NT2/D1 (cell line): ENCODE data around the gene SLC35G1.

Experiments used
- DNase-seq: peaks from one replicate; pipeline ENCODE4 v3.0.0-alpha.2; 2011; ENCODE audit warnings: low read depth, low spot score
- H3K27me3 ChIP-seq: 2 replicates; pipeline ENCODE4 v1.6.0; 2011; ENCODE audit warnings: mild to moderate bottlenecking; ENCODE audit not compliant: insufficient read length, insufficient read depth
- H3K36me3 ChIP-seq: 2 replicates; pipeline ENCODE4 v1.6.1; 2011; ENCODE audit warnings: mild to moderate bottlenecking, low read length, mixed read lengths; ENCODE audit not compliant: insufficient read depth, insufficient read length
- H3K4me1 ChIP-seq: 2 replicates; pipeline ENCODE4 v1.5.1; 2011; ENCODE audit not compliant: insufficient read depth, insufficient read length
- H3K4me3 ChIP-seq: 2 replicates; pipeline ENCODE4 v1.5.1; 2011; ENCODE audit warnings: low read depth; ENCODE audit not compliant: insufficient read length
- H3K9ac ChIP-seq: 2 replicates; pipeline ENCODE4 v1.6.0; 2011; ENCODE audit warnings: low read depth; ENCODE audit not compliant: insufficient read length
- H3K9me3 ChIP-seq: 2 replicates; pipeline ENCODE4 v1.5.1; 2011; ENCODE audit warnings: mild to moderate bottlenecking, low read length; ENCODE audit not compliant: insufficient read depth
- SUZ12 ChIP-seq: IDR thresholded peaks from 2 replicates; pipeline ENCODE4 v1.6.1; 2011; ENCODE audit not compliant: insufficient read length, insufficient read depth; ENCODE audit errors: extremely low read depth
- YY1 ChIP-seq: IDR thresholded peaks from 2 replicates; pipeline ENCODE4 v1.6.1; 2011; ENCODE audit not compliant: insufficient read length, insufficient read depth
- ZNF274 ChIP-seq: IDR thresholded peaks from 2 replicates; pipeline ENCODE4 v1.6.1; 2011; ENCODE audit warnings: mild to moderate bottlenecking, low read depth, low read length

SLC35G1 gene, protein sequence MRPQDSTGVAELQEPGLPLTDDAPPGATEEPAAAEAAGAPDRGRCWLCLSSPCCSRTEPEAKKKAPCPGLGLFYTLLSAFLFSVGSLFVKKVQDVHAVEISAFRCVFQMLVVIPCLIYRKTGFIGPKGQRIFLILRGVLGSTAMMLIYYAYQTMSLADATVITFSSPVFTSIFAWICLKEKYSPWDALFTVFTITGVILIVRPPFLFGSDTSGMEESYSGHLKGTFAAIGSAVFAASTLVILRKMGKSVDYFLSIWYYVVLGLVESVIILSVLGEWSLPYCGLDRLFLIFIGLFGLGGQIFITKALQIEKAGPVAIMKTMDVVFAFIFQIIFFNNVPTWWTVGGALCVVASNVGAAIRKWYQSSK

GRCh38 chr10:93893646-93894515 is at the start of gene SLC35G1:
SLC35G1 (plus strand) TSS chr10:93893978; CDS start chr10:93894034, 56 bp downstream.
- Histone ChIP-seq H3K36me3 (no peaks in the 10 kb centered on the region), H3K4me3 (peak within 1 kb of the TSS; percentile 87), H3K9ac (peak within 1 kb of the TSS; percentile 92), H3K9me3 (no peaks in the 10 kb centered on the region), H3K27me3 (peaks cover 38% of the 10 kb centered on the region), H3K4me1 (no peaks in the 10 kb centered on the region)
- TF ChIP-seq ZNF274 (no peak), YY1 (no peak), SUZ12 (no peak)
- DNase-seq: peak; percentile 44

DNA sequence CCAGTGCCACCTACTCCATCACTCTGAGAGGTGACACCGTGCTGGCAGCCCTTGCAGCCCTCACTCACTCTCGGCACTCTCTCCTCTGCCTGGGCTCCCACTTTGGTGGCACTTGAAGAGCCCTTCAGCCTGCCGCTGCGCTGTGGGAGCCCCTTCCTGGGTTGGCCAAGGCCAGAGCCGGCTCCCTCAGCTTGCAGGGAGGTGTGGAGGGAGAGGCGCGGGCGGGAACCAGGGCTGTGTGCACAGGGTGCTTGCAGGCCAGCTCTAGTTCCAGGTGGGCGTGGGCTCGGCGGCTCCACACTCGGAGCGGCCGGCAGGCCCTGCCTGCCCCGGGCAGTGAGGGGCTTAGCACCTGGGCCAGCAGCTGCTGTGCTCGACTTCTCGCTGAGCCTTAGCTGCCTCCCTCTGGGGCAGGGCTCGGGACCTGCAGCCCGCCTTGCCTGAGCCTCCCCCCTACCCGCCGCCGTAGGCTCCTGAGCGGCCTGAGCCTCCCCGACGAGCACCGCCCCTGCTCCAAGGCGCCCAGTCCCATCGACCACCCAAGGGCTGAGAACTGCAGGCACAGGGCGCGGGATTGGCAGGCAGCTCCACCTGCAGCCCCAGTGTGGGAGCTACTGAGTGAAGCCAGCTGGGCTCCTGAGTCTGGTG is 48.7 kb upstream of the SLC35G1 start:
- Histone ChIP-seq H3K4me3 (no peak overlapping the region), H3K9me3 (peaks cover 33% of the 10 kb centered on the region; the same call in 1 of the 2 replicates), H3K4me1 (no peaks in the 10 kb centered on the region), H3K9ac (no peak overlapping the region), H3K36me3 (no peaks in the 10 kb centered on the region), H3K27me3 (peaks cover 84% of the 10 kb centered on the region)
- DNase-seq: no peak
- no peak for TF ChIP-seq ZNF274
- TF ChIP-seq SUZ12: no peak
- no peak for TF ChIP-seq YY1

DNA sequence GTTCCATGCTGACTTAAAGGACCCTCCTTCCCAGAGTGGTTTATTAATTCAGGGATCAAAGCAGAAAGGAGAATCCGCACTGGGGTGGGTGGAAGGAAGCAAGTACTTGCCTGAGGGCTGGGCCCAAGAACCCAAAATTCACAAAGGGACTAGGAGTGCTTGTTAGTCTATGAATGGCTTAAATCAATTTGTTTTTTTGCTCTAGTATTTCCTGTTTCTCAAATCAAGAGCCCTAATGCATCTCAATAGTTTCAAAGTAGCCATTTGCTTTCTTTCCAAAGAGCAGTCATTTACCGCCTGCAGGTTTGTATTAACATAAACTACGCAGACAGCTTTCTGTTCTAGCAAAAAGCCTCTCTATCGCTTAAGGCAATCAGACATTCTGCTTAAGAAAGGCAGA is 44.2 kb upstream of the SLC35G1 start:
- Histone ChIP-seq H3K4me1 (no peaks in the 10 kb centered on the region), H3K27me3 (peaks cover 78% of the 10 kb centered on the region), H3K9me3 (peaks cover 33% of the 10 kb centered on the region; the same call in 1 of the 2 replicates), H3K4me3 (no peak overlapping the region), H3K9ac (no peak overlapping the region), H3K36me3 (no peaks in the 10 kb centered on the region)
- TF ChIP-seq YY1: no peak
- TF ChIP-seq SUZ12: no peak
- TF ChIP-seq ZNF274: no peak
- peak; percentile 42 for DNase-seq

DNA sequence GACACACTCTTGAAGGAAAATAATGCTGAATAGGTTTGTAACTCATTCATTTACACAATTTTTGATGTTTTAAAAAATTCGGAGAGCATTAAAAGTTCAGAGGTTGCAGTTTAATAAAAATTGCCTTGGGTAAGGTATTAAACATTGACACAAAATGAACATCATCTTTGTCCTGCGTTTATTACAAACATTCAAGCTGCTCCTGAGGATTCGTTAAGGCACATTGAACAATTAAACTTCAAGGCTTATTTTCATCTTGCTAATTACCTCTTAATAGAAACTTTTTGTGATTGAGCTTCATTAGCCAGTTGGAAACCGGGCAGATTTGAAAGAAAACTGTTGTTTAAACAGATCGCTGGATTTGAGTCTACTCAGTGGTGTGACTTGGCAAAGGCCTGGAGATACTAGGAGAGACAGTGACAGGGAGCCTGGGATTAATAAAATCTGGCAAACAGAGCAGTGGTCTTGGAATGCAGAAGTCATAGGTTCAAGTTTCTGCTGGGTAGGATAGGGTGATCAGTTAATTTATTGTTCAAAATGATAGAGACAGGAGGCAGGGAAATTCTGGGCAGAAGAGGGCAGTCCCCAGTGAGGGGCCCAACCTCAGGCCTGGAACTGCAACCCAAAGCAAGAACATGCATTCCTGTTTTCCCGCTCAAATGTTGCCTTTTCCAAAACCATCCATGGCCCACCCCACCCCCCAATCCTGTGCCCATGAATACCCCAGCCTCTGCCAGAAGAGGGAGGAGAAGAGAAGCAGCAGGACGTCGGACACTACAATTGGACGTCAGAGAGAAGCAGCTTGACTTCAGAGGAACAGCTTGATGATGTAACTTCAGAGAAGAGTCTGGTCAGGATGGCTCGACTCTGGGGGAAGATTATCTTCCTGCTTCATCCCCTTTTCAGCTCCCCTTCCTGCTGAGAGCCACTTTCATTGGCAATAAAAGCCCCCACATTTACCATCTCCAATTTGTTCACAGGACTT is 43.5 kb upstream of the SLC35G1 start:
- no peak overlapping the region for H3K4me3 ChIP-seq
- H3K4me1 ChIP-seq: no peaks in the 10 kb centered on the region
- peaks cover 28% of the 10 kb centered on the region; the same call in 1 of the 2 replicates for H3K9me3 ChIP-seq
- H3K27me3 ChIP-seq: peaks cover 77% of the 10 kb centered on the region
- H3K36me3 ChIP-seq: no peaks in the 10 kb centered on the region
- no peak overlapping the region for H3K9ac ChIP-seq
- no peak for DNase-seq
- TF ChIP-seq ZNF274 (no peak), YY1 (no peak), SUZ12 (no peak)

DNA sequence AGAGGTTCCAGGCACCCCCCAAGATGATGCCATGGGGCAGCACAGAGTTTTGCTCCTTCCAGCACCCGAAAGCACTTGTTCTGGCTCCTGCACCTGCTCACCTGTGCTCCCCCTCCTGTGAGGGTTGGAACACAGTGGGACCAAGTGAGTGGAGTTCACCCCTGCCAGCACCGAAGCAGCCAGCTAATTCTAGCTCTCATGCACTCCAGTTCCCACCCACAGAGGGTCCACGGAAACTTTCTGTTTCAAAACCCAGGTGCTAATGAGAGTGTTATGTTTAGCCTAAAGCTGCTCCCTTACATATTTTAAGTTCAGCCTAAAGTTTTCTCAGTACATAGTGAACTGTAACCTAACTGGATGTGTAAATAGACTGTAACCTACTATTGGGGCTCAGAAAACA is 42.6 kb upstream of the SLC35G1 start:
- no peak for DNase-seq
- TF ChIP-seq SUZ12: no peak
- TF ChIP-seq ZNF274: no peak
- no peak for TF ChIP-seq YY1
- peaks cover 28% of the 10 kb centered on the region; the same call in 1 of the 2 replicates for H3K9me3 ChIP-seq
- peaks cover 77% of the 10 kb centered on the region for H3K27me3 ChIP-seq
- H3K4me1 ChIP-seq: no peaks in the 10 kb centered on the region
- no peak overlapping the region for H3K9ac ChIP-seq
- H3K36me3 ChIP-seq: no peaks in the 10 kb centered on the region
- no peak overlapping the region for H3K4me3 ChIP-seq

DNA sequence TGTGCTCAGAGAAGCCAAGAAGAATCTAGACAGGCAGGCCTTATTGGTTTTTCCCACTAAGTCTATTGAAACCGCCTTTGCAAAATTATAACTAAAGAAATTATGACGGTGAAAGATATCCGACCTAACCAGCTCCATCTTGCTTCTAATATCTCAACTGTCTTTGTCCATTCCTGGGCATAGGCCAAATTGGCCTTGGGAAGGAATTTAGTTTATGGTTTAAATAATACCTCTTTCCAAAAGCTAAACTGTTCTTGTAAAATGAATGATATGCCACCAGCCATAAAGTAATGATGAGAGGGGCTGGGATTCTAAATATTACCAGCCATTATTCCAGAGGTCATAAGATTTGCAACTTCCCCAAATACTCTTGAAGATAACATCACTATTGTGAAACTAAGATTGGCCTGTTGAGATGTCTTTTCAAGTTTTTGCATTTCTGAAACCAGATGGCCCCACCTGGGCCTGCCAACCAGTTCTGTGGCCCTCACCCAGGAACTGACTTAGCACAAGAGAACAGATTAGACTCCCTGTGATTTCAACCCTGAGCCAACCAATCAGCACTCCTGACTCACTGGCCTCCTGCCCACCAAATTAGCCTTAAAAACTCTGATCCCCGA is 41.2 kb upstream of the SLC35G1 start:
- Histone ChIP-seq H3K36me3 (no peaks in the 10 kb centered on the region), H3K4me3 (no peak overlapping the region), H3K9me3 (peaks cover 28% of the 10 kb centered on the region; the same call in 1 of the 2 replicates), H3K9ac (no peak overlapping the region), H3K4me1 (no peaks in the 10 kb centered on the region), H3K27me3 (peaks cover 76% of the 10 kb centered on the region)
- no peak for TF ChIP-seq SUZ12
- no peak for TF ChIP-seq ZNF274
- no peak for TF ChIP-seq YY1
- DNase-seq: no peak
